Neural cell (in vitro differentiated cells): Measurements from ENCODE around the gene THEM5.

Experiments
- EP300 ChIP-seq: fragments of 450-650 bp; conservative IDR thresholded peaks from 2 replicates; pipeline ENCODE4 v1.6.1; 2014; ENCODE audit warnings: antibody characterized with exemption, mild to moderate bottlenecking, moderate library complexity; ENCODE audit not compliant: poor library complexity, severe bottlenecking
- EZH2 ChIP-seq: fragments of 200-600, 300-800 bp; shearing (Covaris generic), sonication (generic); IDR thresholded peaks from 2 replicates; pipeline ENCODE4 v1.6.1; 2014; ENCODE audit warnings: antibody characterized with exemption, low read length, borderline replicate concordance, mild to moderate bottlenecking; ENCODE audit not compliant: insufficient read depth, poor library complexity, severe bottlenecking
- MXI1 ChIP-seq: fragments of 450-650 bp; conservative IDR thresholded peaks from 2 replicates; pipeline ENCODE4 v1.6.1; 2014; ENCODE audit warnings: antibody characterized with exemption, mild to moderate bottlenecking; ENCODE audit not compliant: poor library complexity, severe bottlenecking
- POLR2AphosphoS5 ChIP-seq: IDR thresholded peaks from 2 replicates; pipeline ENCODE4 v1.6.1; 2012
- RAD21 ChIP-seq: fragments of 450-650 bp; conservative IDR thresholded peaks from 2 replicates; pipeline ENCODE4 v1.6.1; 2014; ENCODE audit warnings: antibody characterized with exemption, mild to moderate bottlenecking, moderate library complexity
- SMC3 ChIP-seq: fragments of 450-650 bp; conservative IDR thresholded peaks from 2 replicates; pipeline ENCODE4 v1.6.1; 2014; ENCODE audit warnings: antibody characterized with exemption, mild to moderate bottlenecking, moderate library complexity; ENCODE audit not compliant: poor library complexity
- TAF1 ChIP-seq: IDR thresholded peaks from 2 replicates; pipeline ENCODE4 v1.6.1; 2012; ENCODE audit warnings: low read depth
- TF ChIP-seq, protein P1 (sequence below): fragments of 450-650 bp; IDR thresholded peaks from 2 replicates; pipeline ENCODE4 v1.5.1; 2014; ENCODE audit warnings: antibody characterized with exemption, mild to moderate bottlenecking, moderate library complexity; ENCODE audit not compliant: poor library complexity, severe bottlenecking
- TF ChIP-seq, protein P2 (sequence below): IDR thresholded peaks from 2 replicates; pipeline ENCODE4 v1.6.1; 2012; ENCODE audit warnings: borderline replicate concordance

DNA sequence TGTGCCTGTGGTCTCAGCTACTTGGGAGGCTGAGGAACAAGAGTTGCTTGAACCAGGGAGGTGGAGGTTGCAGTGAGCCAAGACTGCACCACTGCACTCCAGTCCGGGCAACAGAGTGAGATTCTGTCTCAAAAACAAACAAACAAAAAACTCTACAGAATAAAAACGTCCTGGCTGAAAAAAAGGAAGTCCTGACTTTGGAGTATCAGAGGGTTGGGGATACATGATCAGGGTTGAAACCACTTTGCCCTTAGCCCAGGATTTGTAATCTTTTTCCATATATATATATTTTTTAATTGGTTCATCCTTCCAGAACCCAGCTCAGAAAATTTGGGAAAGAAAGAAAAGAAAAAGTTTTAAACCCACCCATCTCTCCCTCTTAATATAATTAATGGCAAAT, 49.3 kb upstream of the THEM5 start:
- TF ChIP-seq, protein P1, sequence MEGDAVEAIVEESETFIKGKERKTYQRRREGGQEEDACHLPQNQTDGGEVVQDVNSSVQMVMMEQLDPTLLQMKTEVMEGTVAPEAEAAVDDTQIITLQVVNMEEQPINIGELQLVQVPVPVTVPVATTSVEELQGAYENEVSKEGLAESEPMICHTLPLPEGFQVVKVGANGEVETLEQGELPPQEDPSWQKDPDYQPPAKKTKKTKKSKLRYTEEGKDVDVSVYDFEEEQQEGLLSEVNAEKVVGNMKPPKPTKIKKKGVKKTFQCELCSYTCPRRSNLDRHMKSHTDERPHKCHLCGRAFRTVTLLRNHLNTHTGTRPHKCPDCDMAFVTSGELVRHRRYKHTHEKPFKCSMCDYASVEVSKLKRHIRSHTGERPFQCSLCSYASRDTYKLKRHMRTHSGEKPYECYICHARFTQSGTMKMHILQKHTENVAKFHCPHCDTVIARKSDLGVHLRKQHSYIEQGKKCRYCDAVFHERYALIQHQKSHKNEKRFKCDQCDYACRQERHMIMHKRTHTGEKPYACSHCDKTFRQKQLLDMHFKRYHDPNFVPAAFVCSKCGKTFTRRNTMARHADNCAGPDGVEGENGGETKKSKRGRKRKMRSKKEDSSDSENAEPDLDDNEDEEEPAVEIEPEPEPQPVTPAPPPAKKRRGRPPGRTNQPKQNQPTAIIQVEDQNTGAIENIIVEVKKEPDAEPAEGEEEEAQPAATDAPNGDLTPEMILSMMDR, result no peak
- no peak for TF ChIP-seq RAD21
- no peak for TF ChIP-seq POLR2AphosphoS5
- TF ChIP-seq TAF1, result no peak
- TF ChIP-seq EZH2, result no peak
- no peak for TF ChIP-seq EP300
- TF ChIP-seq, protein P2, sequence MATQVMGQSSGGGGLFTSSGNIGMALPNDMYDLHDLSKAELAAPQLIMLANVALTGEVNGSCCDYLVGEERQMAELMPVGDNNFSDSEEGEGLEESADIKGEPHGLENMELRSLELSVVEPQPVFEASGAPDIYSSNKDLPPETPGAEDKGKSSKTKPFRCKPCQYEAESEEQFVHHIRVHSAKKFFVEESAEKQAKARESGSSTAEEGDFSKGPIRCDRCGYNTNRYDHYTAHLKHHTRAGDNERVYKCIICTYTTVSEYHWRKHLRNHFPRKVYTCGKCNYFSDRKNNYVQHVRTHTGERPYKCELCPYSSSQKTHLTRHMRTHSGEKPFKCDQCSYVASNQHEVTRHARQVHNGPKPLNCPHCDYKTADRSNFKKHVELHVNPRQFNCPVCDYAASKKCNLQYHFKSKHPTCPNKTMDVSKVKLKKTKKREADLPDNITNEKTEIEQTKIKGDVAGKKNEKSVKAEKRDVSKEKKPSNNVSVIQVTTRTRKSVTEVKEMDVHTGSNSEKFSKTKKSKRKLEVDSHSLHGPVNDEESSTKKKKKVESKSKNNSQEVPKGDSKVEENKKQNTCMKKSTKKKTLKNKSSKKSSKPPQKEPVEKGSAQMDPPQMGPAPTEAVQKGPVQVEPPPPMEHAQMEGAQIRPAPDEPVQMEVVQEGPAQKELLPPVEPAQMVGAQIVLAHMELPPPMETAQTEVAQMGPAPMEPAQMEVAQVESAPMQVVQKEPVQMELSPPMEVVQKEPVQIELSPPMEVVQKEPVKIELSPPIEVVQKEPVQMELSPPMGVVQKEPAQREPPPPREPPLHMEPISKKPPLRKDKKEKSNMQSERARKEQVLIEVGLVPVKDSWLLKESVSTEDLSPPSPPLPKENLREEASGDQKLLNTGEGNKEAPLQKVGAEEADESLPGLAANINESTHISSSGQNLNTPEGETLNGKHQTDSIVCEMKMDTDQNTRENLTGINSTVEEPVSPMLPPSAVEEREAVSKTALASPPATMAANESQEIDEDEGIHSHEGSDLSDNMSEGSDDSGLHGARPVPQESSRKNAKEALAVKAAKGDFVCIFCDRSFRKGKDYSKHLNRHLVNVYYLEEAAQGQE, result no peak
- no peak for TF ChIP-seq SMC3
- TF ChIP-seq MXI1, result no peak
